Measurements from ENCODE around the gene FERMT2.

FERMT2 gene

GRCh38 chr14:52821805-52822250 is 129.0 kb downstream of the FERMT2 start:
- no peak for DNase-seq (ENCODE audit: low read depth in 2 of 2)

GRCh38 chr14:52808101-52808500 is 142.7 kb downstream of the FERMT2 start:
- no peak for DNase-seq (ENCODE audit: low read depth in 2 of 2)
